Keratinocyte (primary cell): ENCODE results near the gene FOS. TPM values are rescaled to one million over a fixed set of nuclear protein-coding genes. Genes with fewer than 3 reads are reported as not detected.
"Not testable (repeated sequence)": the region's sequence is repeated elsewhere in the genome, so short reads cannot be mapped to it uniquely, and the experiment has no call there.

Experiments
- DNase-seq: peaks from one replicate; pipeline ENCODE4 v3.0.0-alpha.2; 2011; ENCODE audit warnings: low read depth, missing footprints, low spot score
- FAIRE-seq: peaks from 2 replicates; lab custom pipeline; 2011; peaks lifted over from hg19 to GRCh38; lab: Jason Lieb, UNC
- H2AFZ ChIP-seq: 2 replicates; pipeline ENCODE4 v1.6.0; 2012; ENCODE audit warnings: low read length, control low read depth, inconsistent platforms; ENCODE audit not compliant: control insufficient read depth
- H3K27ac ChIP-seq: 2 replicates; pipeline ENCODE4 v1.5.1; 2011; ENCODE audit warnings: low read length; ENCODE audit not compliant: control insufficient read depth, insufficient read depth
- H3K27me3 ChIP-seq: 3 replicates; pipeline ENCODE4 v1.6.0; 2011; ENCODE audit warnings: low read length; ENCODE audit not compliant: control insufficient read depth, insufficient read depth; ENCODE audit errors: extremely low read depth
- H3K36me3 ChIP-seq, 2 experiments: 2 replicates in 1 of 2; 3 replicates in 1 of 2; pipeline ENCODE4 v1.5.1; 2011; ENCODE audit warnings: low read length in 2 of 2, mild to moderate bottlenecking in 1 of 2; ENCODE audit not compliant: control insufficient read depth in 2 of 2, insufficient read depth in 2 of 2; ENCODE audit errors: extremely low read depth in 1 of 2
- H3K4me1 ChIP-seq: 3 replicates; pipeline ENCODE4 v1.5.1; 2011; ENCODE audit warnings: low read length; ENCODE audit not compliant: control insufficient read depth, insufficient read depth; ENCODE audit errors: extremely low read depth
- H3K4me2 ChIP-seq: 3 replicates; pipeline ENCODE4 v1.6.0; 2011; ENCODE audit warnings: low read depth, low read length; ENCODE audit not compliant: control insufficient read depth, insufficient read depth; ENCODE audit errors: extremely low read depth
- H3K4me3 ChIP-seq, 3 experiments: fragments of 200-600 bp in 1 of 3; sonication (generic) in 1 of 3; 2 replicates in 2 of 3; 3 replicates in 1 of 3; pipeline ENCODE4 v1.5.1; 2011 to 2016; ENCODE audit warnings: low read length in 3 of 3, mild to moderate bottlenecking in 3 of 3, control low read depth in 2 of 3, inconsistent platforms in 1 of 3, low read depth in 1 of 3, mixed read lengths in 1 of 3, mixed run types in 1 of 3, moderate library complexity in 1 of 3; ENCODE audit not compliant: control insufficient read depth in 2 of 3, insufficient read depth in 2 of 3; ENCODE audit errors: extremely low read depth in 1 of 3
- H3K79me2 ChIP-seq: 2 replicates; pipeline ENCODE4 v1.6.0; 2012; ENCODE audit warnings: low read length; ENCODE audit not compliant: control insufficient read depth, insufficient read depth
- H3K9ac ChIP-seq: 3 replicates; pipeline ENCODE4 v1.6.0; 2011; ENCODE audit warnings: low read length; ENCODE audit not compliant: control insufficient read depth, insufficient read depth; ENCODE audit errors: extremely low read depth
- H3K9me1 ChIP-seq: 3 replicates; pipeline ENCODE4 v1.6.0; 2011; ENCODE audit warnings: low read length; ENCODE audit not compliant: control insufficient read depth, insufficient read depth; ENCODE audit errors: extremely low read depth
- H3K9me3 ChIP-seq: 2 replicates; pipeline ENCODE4 v1.5.1; 2012; ENCODE audit warnings: low read depth, low read length; ENCODE audit not compliant: control insufficient read depth
- H4K20me1 ChIP-seq: 3 replicates; pipeline ENCODE4 v1.6.0; 2011; ENCODE audit warnings: low read length; ENCODE audit not compliant: control insufficient read depth, insufficient read depth; ENCODE audit errors: extremely low read depth
- CTCF ChIP-seq, 3 experiments: IDR thresholded peaks in 1 of 3; conservative IDR thresholded peaks in 1 of 3; optimal IDR thresholded peaks in 1 of 3; 2 replicates in 2 of 3; 3 replicates in 1 of 3; pipeline versions ENCODE3 to v1.5.1; 2011; ENCODE audit warnings: low read length in 3 of 3, mild to moderate bottlenecking in 3 of 3, moderate library complexity in 2 of 3, control low read depth in 1 of 3, inconsistent platforms in 1 of 3; ENCODE audit not compliant: insufficient read depth in 2 of 3; ENCODE audit errors: extremely low read depth in 1 of 3
- EZH2 ChIP-seq: IDR thresholded peaks from one replicate; pipeline ENCODE4 v1.6.1; 2012; ENCODE audit warnings: inconsistent platforms, mild to moderate bottlenecking, low read length, moderate library complexity
- dilution Hi-C: fragments of 300-500 bp; cut with MboI; formaldehyde crosslinking; loops from one replicate; pipeline ENCODE4 v1.7.0; 2020; ENCODE audit warnings: low sequenced_read_pairs; ENCODE audit not compliant: extremely low pct_ligation_motif_present
- polyA plus RNA-seq, 5 experiments: library from polyadenylated mRNA; depleted of rRNA in 3 of 5; stranded (reverse) in 3 of 5; stranded (forward) in 1 of 5; unstranded in 1 of 5; fragments of >200 nt; gene quantifications; 1 replicate in 1 of 5; 2 replicates in 3 of 5; 3 replicates in 1 of 5; pipeline versions ENCODE4 v1.2.1 to v1.2.3, GENCODE V29; 2011 to 2012; ENCODE audit warnings: missing spikeins in 2 of 5, low read depth in 1 of 5, low replicate concordance in 1 of 5

Gene FOS
- polyA plus RNA-seq, 1 donor (not counting 4 experiments of a cell fraction or from before 2014, with no cell fraction given) = 121 TPM

- Histone ChIP-seq H3K4me2 (no peak overlapping the region), H3K27me3 (no peaks in the 10 kb centered on the region), H3K27ac (no peak overlapping the region), H2AFZ (no peak overlapping the region), H4K20me1 (peaks cover 23% of the 10 kb centered on the region), H3K9me1 (peaks cover 2% of the 10 kb centered on the region), H3K9me3 (no peaks in the 10 kb centered on the region), H3K4me1 (peaks cover 24% of the 10 kb centered on the region), H3K4me3 (no peak overlapping the region), H3K36me3 (peaks cover 9 to 19% of the 10 kb centered on the region in 2 experiments), H3K9ac (no peak overlapping the region), H3K79me2 (peaks cover 12% of the 10 kb centered on the region)
- dilution Hi-C loops = no loop called here
- FAIRE-seq (no peak), DNase-seq (no peak)
- TF ChIP-seq EZH2 = no peak
- TF ChIP-seq CTCF (optimal IDR thresholded peaks at IDR 0.05 in 1 of 3, IDR thresholded peaks at IDR 0.05 in 1 of 3, conservative IDR thresholded peaks at IDR 0.05 in 1 of 3; ENCODE audit: extremely low read depth in 1 of 3, insufficient read depth in 2 of 3, low read length in 3 of 3) = no peak
Measured at GRCh38 chr14:75282170-75282554, 3.5 kb downstream of the FOS start.

GRCh38 chr14:75282555-75283161, 4.0 kb downstream of the FOS start:
- dilution Hi-C loops, H3K9me3 ChIP-seq, H2AFZ ChIP-seq, DNase-seq, H3K27me3 ChIP-seq, H3K9ac ChIP-seq, FAIRE-seq, H3K9me1 ChIP-seq, H3K4me2 ChIP-seq, H3K4me3 ChIP-seq, H3K27ac ChIP-seq: not testable (repeated sequence)
- H4K20me1 ChIP-seq = peaks cover 23% of the 10 kb centered on the region
- H3K79me2 ChIP-seq = peaks cover 12% of the 10 kb centered on the region
- H3K36me3 ChIP-seq = peaks cover 9 to 19% of the 10 kb centered on the region in 2 experiments
- peaks cover 20% of the 10 kb centered on the region for H3K4me1 ChIP-seq
